Activated CD4-positive, alpha-beta T cell treated with anti-CD3 and anti-CD28 coated beads for 24 hours (primary cell): ENCODE measurements around the gene MFSD6L.

ENCODE experiments used
- DNase-seq, 2 donors: peaks; one replicate each; pipeline ENCODE4 v3.0.0-alpha.2; 2020; ENCODE audit warnings: low read depth in 2 of 2

MFSD6L gene, protein sequence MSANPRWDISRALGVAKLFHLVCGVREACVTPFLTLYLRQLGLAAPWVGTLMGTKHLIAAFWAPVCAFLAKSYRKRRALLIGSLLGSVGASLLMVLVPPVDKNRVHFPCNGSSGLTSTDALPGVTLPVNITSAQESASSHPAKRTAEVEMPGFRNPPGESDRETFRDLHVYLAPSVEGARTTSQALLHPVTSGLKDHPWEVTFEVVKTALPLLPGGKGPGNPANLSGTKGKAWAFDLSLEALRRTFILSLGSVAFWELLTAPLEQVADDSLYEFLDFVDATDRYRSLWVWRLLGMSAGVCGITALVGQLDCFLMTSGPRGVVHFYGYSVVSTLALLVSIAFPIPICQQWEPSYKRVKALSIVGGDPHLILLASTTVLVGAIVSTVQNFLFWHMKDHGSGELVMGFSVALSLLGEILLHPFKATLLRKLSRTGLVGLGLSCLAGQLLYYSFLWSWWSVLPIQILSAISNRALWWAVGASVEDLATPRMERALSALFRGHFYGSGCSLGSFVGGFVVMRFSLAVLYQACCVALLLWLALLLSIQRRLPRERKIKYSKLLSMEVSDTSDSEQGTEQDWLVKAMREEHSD

GRCh38 chr17:8798846-8799569 lies at the start of gene MFSD6L:
Gene MFSD6L, minus strand, starts transcription at chr17:8799365. Its CDS starts 245 bp downstream, at chr17:8799120.
- DNase-seq, result no peak

GRCh38 chr17:8847891-8848290 lies 48.7 kb upstream of the MFSD6L start:
- no peak for DNase-seq

DNA sequence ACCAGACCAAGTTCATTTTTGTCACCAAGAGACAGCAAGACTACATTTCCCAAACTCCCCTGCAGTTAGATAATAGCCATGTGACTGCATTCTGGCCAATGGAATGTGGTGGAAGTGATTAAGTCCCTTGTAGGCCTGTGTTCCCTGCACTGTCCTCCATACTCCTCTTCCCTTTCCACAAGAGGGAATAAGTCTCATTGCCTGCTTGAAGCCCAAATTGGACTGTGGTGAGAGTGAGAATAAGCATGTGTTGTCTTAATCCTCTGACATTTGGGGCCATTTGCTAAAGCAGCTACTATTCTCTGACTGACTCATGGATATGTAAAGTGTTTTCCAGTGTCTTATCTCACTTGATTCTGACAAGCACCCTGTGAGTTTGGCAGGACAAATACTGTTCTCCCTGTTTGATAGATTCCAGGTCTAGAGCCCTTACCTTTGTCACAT lies 47.6 kb upstream of the MFSD6L start:
- no peak for DNase-seq

DNA sequence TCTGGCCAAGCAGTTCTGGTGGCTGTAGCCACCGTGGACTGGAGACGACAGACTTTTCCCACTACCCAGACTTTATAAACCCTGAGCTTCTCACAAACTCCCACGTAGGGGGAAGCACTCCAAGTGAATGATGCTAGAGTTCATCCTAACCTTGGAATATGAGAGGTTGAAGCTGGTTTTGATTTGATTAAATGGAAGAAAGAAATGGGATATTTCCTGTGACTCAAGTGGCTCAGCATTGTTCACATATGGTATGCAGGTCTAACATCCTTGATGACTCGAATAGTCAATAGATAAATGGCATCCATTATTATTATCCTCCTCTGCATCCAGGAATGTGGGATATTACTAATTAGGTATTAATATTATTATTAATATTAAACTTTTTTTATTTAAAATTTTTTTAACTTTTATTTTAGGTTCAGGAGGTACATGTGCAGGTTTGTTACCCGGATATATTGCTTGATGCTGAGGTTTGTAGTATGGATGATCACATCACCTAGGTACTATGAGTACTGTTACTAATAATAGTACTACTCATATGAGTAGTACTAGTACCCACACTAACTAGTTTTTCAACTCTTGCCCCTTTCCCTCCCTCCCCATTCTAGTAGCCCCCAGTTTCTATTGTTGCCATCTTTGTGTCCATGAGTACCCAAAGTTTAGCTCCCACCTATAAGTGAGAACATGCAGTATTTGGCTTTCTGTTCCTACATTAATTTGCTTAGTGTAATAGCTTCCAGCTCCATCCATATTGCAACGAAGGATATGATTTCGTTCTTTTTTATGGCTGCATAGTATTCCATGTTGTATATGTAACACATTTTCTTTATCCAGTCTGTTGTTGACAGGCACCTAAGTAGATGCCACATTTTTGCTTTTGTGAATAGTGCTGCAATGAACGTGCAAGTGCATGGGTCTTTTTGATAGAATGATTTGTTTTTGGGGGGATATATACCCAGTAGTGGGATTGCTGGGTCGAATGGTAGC lies 45.4 kb upstream of the MFSD6L start:
- no peak for DNase-seq

DNA sequence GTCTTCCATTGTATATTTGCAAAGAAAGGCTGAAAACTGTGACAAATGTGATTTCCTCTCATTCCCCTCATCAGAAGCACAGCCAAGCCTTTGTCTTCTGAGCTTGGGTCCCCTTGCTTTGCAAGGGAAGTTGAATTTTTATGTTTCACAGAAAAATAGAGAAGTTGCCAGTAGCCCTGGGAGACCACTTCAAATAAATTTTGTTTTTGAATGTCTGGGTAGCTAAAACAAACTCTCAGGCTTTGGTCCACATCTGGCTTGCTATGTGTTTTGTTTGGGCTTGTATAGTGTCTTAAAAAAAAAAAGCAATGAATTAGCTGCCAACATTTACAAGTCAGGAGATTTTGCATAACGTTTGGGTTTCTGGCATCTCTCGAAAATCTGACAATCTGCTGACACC lies 44.2 kb upstream of the MFSD6L start:
- DNase-seq, result no peak

DNA sequence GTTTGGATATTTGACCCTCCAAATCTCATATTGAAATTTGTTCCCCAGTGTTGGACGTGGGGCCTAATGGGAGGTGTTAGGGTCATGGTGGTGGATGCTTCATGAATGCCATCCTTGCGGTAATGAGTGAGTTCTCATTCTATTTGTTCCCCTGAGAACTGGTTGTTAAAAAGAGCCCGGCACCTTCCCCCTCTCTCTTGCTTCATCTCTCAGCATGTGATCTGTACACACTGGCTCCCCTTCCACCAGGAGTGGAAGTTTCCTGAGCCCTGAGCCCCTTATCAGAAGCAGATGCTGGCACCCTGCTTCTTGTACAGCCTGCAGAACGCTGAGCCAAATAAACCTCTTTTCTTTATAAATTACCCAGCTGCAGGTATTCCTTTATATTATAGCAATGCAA lies 42.7 kb upstream of the MFSD6L start:
- DNase-seq, result no peak

GRCh38 chr17:8839410-8839935 lies 40.3 kb upstream of the MFSD6L start:
- DNase-seq, result no peak

DNA sequence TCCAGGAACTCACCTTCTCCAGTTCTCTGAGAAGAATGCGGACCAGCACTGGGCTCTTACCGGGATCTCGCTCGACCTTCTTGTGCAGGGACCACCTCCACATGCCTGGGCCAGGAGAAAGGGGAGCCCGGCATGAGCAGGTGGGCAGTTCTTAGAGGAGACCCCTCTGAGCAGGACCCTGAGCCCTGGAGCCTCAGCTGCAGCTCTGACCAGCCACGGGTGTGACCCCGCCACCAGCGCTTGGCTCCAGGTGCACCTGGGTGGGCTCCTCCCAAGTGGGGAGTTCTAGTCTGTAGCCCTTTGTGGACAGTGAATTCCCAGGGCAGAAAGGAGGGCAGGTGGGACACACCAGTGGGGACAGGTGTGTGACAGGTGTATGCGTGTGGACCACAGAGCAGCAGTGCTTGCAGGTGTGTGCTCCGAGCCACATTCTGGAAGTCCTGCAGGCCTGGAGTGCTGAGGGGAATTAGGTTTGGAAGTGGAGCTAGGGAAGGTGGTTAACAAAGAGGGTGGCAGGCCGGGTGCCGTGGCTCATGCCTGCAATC lies 39.5 kb upstream of the MFSD6L start:
- DNase-seq, result no peak

DNA sequence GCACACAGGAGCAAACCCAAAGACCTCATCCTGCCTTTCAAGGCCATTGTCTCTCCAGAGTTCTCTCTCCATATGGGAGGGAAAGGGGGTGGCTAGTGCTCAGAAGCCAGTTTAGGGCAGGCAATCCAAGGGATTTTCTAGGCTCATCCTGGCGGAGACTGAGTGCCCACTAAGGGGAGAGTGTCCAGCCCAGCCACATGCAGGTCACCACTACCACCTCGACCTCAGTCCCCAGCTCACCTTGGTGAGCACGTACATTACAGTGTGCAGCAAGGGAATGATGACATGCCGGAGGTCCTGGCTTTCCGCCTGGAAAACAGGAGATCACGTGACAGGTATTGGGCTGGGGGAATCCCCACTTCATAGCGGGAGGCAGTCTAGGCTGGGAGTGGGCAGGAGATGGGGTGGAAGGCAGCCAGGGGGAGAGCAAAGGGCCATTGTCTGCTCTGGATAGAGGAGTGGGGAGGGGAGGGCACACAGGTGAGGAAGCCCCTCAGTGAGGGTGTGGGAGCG lies 38.5 kb upstream of the MFSD6L start:
- no peak for DNase-seq

GRCh38 chr17:8836821-8837562 lies 37.8 kb upstream of the MFSD6L start:
- no peak for DNase-seq

DNA sequence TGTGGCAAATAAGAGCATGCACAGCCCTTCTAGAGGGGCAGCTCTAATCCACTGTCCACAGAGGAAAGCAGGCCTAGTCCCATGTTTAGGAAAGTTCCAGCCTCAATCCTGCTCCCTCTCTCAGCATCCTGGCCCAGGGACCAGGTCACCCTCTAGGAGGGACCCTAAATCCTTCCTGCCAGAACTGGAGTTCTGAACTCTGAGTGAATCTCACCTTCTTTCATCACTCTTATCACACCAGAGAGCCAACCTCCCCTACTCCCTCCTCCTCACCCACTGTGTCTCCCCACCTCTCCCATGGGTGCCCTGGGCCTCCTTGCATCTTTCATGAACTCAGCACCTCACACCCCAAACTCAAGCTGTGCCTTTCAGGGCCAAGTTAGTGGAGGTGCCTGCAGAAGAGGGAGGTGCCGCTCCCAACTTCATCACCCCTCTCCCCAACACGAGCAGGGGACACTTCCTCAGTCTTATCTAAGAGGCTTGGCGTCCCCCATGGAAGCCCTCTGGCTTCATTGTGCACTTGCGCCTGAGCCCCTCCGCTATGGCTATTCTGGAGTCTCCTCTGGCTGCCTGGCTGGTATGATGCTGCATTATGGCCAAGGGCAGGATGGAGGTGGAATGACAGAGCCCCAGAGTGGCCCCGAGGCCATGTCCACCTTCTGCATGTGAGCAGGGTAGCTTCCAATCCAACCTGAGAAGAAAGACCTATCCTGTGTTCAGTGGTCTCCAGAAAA lies 36.6 kb upstream of the MFSD6L start:
- DNase-seq, result no peak

- no peak for DNase-seq
Observed at GRCh38 chr17:8835106-8835505, 35.9 kb upstream of the MFSD6L start.

- DNase-seq, result peak; percentile 14 to 24
Observed at GRCh38 chr17:8832711-8833352, 33.7 kb upstream of the MFSD6L start.

GRCh38 chr17:8831234-8831849 lies 32.2 kb upstream of the MFSD6L start:
- no peak for DNase-seq

GRCh38 chr17:8830141-8830540 lies 31.0 kb upstream of the MFSD6L start:
- no peak for DNase-seq

GRCh38 chr17:8829036-8829941 lies 30.1 kb upstream of the MFSD6L start:
- DNase-seq, result no peak

- no peak for DNase-seq
Observed at GRCh38 chr17:8828517-8828875, 29.3 kb upstream of the MFSD6L start.
